Glutamatergic neuron (in vitro differentiated cells): Measurements from ENCODE around the gene RNF212B. TPM values are rescaled to one million over a fixed set of nuclear protein-coding genes. Genes with fewer than 3 reads are reported as not detected.

Experiments
- DNase-seq: peaks from one replicate; pipeline ENCODE4 v3.0.0; 2022
- H3K27ac Mint-ChIP-seq: one replicate; pipeline ENCODE4 v1.8.0; 2020; ENCODE audit warnings: mild to moderate bottlenecking, mixed read lengths, inconsistent platforms; ENCODE audit not compliant: unreplicated experiment
- H3K27me3 Mint-ChIP-seq: one replicate; pipeline ENCODE4 v1.8.0; 2020; ENCODE audit warnings: mild to moderate bottlenecking, moderate library complexity, mixed read lengths, inconsistent platforms; ENCODE audit not compliant: unreplicated experiment
- H3K36me3 Mint-ChIP-seq: one replicate; pipeline ENCODE4 v1.8.0; 2020; ENCODE audit warnings: mild to moderate bottlenecking, mixed read lengths, inconsistent platforms; ENCODE audit not compliant: unreplicated experiment
- H3K4me1 Mint-ChIP-seq: one replicate; pipeline ENCODE4 v1.8.0; 2020; ENCODE audit warnings: mild to moderate bottlenecking, low read depth, mixed read lengths, inconsistent platforms; ENCODE audit not compliant: unreplicated experiment
- H3K4me3 Mint-ChIP-seq: one replicate; pipeline ENCODE4 v1.8.0; 2020; ENCODE audit warnings: mild to moderate bottlenecking, mixed read lengths, inconsistent platforms; ENCODE audit not compliant: unreplicated experiment
- H3K9me3 Mint-ChIP-seq: one replicate; pipeline ENCODE4 v1.8.0; 2020; ENCODE audit warnings: mild to moderate bottlenecking, moderate library complexity, mixed read lengths, inconsistent platforms; ENCODE audit not compliant: unreplicated experiment
- CTCF ChIP-seq: fragments of 200-600 bp; sonication (generic); IDR thresholded peaks from one replicate; pipeline ENCODE4 v1.5.0; 2021; ENCODE audit not compliant: partially characterized antibody, unreplicated experiment
- total RNA-seq: library from RNA; stranded (reverse); fragmentation: NEBNext Ultra II Directional; extraction: Animal tissue kit (Norgen Biotek cat#: 25700); gene quantifications from one replicate; pipeline ENCODE4 v1.2.1, GENCODE V29; 2021; ENCODE audit not compliant: unreplicated experiment

RNF212B gene
- total RNA-seq, 1 donor from 2014 or later, result not detected

GRCh38 chr14:23206422-23207145, 31.2 kb upstream of the RNF212B start:
- no peaks in the 10 kb centered on the region for H3K4me1 Mint-ChIP-seq
- H3K36me3 Mint-ChIP-seq, result no peaks in the 10 kb centered on the region
- H3K27me3 Mint-ChIP-seq, result peaks cover 2% of the 10 kb centered on the region
- no peak for DNase-seq
- H3K27ac Mint-ChIP-seq, result no peak overlapping the region
- peaks cover 1% of the 10 kb centered on the region for H3K9me3 Mint-ChIP-seq
- H3K4me3 Mint-ChIP-seq, result no peak overlapping the region
- no peak for TF ChIP-seq CTCF

GRCh38 chr14:23207146-23207540, 30.6 kb upstream of the RNF212B start:
- no peaks in the 10 kb centered on the region for H3K4me1 Mint-ChIP-seq
- peaks cover 2% of the 10 kb centered on the region for H3K27me3 Mint-ChIP-seq
- no peaks in the 10 kb centered on the region for H3K36me3 Mint-ChIP-seq
- TF ChIP-seq CTCF, result no peak
- H3K4me3 Mint-ChIP-seq, result no peak overlapping the region
- H3K27ac Mint-ChIP-seq, result no peak overlapping the region
- peaks cover 1% of the 10 kb centered on the region for H3K9me3 Mint-ChIP-seq
- no peak for DNase-seq

DNA sequence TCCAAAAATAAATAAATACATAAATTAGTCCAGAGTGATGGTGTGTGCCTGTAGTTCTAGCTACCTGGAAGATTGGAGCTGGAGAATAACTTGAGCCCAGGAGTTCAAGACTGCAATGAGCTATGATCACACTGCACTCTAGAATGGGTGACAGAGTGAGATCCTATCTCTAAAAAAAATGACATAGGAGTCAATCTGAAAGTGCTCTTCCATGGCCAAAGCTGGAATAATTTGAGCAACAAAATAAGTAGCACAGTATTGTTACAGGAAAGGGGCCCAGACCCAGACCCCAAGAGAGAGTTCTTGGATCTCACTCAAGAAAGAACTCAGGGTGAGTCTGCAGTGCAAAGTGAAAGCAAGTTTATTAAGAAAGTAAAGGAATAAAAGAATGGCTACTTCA, 29.4 kb upstream of the RNF212B start:
- Mint-ChIP-seq H3K27ac (no peak overlapping the region), H3K36me3 (no peaks in the 10 kb centered on the region), H3K9me3 (peaks cover 1% of the 10 kb centered on the region), H3K4me1 (no peaks in the 10 kb centered on the region), H3K4me3 (no peak overlapping the region), H3K27me3 (peaks cover 2% of the 10 kb centered on the region)
- DNase-seq, result no peak
- TF ChIP-seq CTCF, result no peak

DNA sequence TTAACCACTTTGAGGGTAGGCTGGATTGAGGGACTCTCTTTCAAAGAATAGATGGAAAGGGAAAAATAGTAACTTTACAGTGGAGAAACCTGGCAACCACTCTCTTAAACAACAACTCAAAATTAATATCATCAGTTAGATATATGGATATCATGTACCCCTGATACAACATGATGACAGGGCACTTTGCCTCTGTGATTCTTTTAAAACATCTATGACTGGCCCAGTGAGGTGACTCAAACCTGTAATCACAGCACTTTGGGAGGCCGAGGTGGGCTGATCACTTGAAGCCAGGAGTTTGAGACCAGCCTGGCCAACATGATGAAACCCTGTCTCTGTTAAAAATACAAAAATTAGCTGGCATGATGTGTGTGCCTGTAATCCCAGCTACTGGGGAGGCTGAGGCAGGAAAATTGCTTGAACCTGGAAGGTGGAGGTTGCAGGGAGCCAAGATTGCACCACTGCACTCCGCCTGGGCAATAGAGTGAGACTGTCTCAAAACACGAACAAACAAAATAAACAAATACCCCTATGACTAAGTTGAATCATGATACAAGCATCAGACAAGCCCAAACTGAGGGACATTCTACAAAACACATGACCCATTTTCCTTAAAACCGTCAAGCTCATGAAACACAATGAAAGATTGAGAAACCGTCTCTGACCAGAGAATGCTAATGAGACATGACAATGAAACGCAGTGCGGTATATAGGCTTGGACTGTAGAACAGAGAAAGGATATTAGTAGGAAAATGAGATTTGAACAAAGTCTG, 27.9 kb upstream of the RNF212B start:
- Mint-ChIP-seq H3K36me3 (peaks cover 3% of the 10 kb centered on the region), H3K27ac (no peak overlapping the region), H3K4me1 (no peaks in the 10 kb centered on the region), H3K4me3 (no peak overlapping the region), H3K9me3 (peaks cover 1% of the 10 kb centered on the region), H3K27me3 (peaks cover 2% of the 10 kb centered on the region)
- DNase-seq, result no peak
- no peak for TF ChIP-seq CTCF

DNA sequence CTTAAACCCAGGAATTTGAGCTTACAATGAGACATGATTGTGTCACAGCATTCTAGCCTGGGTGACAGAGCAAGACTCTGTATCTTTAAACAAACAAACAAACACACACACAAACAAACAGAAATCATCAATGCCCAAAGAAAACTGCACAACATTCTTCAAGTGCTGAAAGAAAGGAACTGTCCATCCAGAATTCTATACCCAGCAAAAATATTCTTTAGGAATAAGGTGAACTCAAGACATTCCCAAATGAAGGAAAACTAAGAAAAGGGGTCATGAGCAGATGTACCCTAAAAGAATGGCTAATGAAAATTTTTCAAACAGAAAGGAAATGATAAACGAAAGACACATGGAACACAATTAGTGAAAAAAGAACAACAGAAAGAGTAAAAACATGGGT, 22.3 kb upstream of the RNF212B start:
- DNase-seq, result no peak
- Mint-ChIP-seq H3K27me3 (peaks cover 2% of the 10 kb centered on the region), H3K9me3 (peaks cover 5% of the 10 kb centered on the region), H3K4me3 (no peak overlapping the region), H3K36me3 (peaks cover 9% of the 10 kb centered on the region), H3K27ac (no peak overlapping the region), H3K4me1 (no peaks in the 10 kb centered on the region)
- TF ChIP-seq CTCF, result no peak
